GM21367 (cell line): ENCODE results near the gene RNF126.
"Not testable (repeated sequence)": the region's sequence is repeated elsewhere in the genome, so short reads cannot be mapped to it uniquely, and the experiment has no call there.

Source experiments
- ATAC-seq: cut with Tn5 transposase; IDR thresholded peaks from one replicate; pipeline ENCODE4 v1.9.1; 2021; ENCODE audit not compliant: unreplicated experiment

Gene RNF126

DNA sequence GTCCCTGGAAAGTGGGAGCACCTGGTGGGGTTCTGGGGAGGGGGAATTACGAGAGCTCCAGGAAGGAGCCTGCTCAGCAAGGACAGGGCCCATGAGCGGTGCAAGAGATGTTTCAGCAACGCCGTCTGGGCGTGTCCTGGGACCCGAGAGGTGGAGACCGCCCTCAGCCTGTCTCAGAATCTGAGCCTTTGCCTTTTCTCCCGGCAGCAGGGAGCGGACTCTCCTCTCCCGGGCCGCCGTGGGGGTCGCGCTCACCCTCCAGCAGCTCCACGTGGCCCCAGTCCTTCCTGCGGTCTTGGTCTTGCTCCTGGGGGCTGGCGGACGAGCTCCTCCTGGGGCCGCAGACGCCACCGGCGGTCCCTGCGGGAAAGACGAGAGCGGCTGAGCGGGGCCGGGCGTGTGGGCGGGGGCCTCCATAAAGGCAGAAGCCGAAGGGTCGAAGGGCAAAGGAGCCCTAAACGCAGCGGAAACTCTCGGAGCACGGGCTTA lies 30.4 kb downstream of the RNF126 start:
- ATAC-seq, result peak; percentile 15

DNA sequence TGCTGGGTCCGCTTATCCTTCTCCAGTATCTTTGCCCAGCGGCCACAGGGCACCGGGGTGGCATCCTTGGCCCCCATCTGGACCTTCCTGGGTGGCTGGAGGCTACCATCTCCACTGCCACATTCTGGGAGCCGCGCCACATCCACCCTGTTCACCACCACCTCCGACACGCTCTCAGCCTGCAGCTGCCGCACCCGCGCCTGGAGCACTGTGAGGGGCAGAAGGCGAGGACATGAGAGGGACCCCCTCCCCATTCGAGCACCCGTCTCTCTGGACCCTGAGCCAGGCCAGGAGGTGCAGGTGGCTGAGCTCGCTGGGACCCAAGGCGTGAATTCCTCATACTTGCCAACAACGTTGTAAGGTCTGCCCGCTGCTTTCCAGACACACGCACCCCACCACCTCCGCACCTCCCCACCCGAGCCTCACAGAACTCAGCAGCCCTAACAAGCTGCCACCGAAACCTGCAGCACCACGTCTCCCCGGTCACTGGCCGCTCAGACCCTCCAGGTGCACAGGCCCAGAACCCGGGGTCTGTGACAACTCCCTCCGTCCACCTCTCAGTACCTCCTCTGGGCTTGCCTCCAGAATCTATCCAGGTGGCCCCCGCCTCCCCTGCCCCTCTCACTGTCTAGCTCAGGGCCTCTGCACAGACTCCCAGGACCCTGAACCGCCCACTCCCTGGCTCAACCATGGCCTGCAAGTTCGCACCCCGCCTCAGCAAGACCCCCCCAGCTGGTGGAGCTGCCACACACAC lies 32.9 kb downstream of the RNF126 start:
- ATAC-seq, result no peak

DNA sequence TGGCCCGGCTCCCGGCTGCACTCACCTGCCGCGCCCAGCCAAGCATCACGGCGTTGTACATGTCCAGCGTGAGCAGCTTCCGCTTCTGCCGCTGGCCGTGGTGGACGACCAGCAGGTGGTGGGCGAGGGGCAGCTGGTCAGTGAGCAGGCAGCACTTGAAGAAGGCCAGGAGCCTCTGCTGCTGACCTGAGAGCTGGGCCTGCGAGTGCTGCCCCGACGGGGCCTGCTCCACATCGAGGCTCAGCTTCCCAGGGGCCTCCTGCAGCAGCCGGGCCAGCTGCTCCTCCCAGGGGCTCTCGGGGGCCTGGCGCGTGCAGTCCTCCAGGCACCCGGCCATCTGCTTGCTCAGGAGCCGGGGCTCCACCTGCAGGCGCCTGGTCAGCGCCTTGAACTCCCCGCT lies 33.5 kb downstream of the RNF126 start:
- not testable (repeated sequence) for ATAC-seq

DNA sequence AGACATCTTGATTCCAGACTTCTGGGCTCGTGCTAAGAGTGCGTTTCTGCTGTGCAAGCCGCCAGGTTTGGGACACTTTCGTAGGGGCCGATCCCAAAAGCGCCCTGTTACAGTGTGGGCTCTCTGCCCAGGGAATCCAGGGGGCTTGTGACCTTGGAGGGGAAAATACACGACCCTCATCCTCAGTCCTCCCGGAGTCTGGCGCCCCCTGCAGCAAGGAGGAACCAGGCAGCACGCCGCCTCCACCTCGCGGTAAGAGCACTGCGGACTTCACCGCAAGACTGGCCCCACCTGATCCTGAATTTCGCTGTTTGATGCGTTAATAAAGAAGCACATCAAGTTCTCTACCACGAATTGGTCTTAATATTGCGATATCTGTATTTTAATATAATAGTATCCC lies 34.8 kb downstream of the RNF126 start:
- ATAC-seq, result no peak

DNA sequence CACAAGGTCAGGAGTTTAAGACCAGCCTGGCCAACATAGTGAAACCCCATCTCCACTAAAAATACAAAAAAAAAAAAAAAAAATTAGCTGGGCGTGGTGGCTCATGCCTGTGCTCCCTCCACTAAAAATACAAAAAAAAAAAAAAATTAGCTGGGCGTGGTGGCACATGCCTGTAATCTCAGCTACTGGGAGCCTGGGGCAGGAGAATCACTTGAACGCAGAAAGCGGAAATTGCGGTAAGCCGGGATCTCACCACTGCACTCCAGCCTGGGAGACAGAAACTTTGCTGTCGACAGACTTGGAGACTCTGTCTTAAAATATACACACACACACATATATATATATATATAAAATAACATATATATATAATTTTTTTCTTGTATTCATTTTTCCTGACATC lies 36.4 kb downstream of the RNF126 start:
- ATAC-seq, result not testable (repeated sequence)

DNA sequence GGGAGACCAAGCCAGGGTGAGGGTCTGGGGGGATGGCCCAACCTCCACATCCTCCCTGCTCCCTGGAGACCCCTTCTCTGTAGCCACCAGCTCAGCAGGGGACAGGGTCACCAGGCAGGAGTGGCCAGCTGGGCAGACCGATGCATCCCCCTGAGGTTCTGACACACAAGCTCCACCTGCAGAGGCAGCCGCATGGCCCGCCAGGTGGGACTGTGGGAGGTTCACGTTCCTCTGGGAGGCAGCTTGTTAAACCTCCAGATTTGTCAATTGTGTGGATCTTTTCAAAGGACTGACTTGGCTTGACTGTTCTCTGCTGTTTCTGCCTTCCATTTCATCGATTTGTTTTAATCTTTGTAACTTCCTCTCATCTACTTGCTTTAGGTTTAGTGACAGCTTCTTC lies 37.8 kb downstream of the RNF126 start:
- ATAC-seq, result no peak

DNA sequence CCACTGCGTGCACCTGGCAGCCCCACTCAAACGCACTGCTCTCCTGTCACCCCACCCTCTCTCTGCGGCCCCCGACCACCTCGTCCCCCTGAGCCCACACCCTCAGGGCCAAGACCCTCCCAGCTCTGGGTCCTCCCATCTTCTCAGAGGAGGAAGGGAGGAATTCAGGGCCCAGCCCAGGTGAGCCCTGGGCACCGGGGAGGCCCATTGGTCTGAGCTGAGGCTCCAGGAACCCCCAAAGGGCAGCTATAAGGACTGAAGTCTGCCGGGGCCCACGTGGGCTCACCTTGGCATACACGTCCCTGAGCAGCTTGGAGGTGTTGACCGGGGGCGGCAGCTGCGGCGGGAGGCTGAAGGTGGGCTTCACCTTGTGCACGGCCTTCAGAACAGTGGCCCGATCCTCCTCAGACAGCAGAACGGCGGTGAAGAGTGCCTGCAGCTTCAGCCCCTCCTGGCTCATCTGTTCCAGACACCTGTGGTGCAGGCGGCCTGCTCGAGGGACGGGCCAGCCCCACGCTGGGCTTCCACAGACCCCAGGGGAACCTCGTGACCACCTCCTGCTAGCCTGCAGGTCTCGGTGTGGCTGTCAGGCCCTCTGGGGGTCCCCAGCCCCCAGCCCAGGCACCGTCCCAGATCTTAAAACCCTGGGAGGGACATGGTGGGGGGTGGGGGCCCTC lies 38.4 kb downstream of the RNF126 start:
- ATAC-seq, result no peak

DNA sequence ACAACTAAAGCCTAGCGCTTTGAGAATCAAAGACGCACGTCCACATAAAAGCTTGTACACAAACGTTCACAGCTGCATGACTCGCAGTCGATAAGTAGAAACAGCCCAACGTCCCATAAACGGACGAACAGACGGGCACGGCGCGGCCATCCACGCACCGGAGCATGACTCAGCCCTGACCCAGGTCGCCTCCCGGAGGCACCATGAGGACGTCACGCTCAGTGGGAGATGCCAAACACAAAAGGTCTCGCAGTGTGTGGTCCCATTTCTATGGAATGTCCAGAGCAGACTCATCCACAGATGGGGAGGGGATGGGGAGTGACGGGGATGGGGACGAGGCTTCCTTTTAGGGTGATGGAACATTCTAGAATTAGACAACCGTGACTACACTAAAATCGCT lies 39.0 kb downstream of the RNF126 start:
- ATAC-seq, result no peak

DNA sequence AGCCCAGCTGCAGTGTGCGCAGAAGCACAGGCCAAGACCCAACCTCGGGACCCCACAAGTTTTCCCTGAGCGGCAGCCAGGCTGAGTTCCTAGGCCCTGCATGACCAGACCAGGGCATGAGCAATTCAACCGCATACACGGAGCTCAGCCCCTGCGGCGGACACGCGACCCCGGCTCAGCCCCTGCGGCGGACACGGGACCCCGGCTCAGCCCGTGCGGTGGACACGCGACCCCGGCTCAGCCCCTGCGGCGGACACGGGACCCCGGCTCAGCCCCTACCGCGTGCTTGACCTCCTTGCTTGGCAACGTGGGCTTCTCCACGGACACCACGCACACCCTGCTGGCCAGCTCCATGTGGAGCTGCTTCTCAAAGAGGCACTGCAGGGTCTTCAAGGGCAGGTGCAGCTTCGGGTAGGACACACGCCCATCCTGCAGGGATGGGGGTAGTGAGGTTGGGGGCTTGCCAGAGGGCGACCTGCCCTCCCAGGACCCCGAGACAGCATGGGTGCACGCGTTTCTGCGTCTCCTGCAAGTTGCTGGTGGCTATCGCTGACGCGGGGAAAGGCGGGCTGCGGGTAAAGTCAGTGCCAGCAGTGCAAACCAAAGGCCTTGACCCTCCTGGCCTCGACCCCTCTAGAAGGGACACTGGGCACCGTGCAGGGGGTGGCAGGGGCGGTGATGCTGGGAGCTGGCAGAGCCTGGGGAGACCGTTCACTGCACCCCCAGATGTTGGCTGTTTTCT lies 39.7 kb downstream of the RNF126 start:
- no peak for ATAC-seq

DNA sequence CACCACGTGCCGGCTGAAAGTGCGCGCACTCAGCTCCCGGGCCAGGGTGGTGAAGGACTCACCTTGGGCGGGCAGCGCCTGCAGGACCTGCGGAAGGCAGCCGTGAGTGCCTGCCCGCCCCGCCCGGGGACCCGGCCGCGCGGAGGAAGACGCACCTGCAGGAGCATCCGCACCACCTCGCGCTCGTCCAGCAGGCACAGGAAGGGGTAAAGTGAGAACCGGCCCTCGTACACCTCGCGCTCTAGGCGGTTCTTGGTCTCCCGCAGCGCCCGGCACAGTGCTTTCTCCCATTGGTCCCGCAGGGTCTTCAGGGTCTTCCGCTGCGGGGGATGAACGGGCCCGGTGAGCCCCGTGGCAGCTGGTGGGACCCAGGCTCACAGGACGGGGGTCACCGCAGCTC lies 40.3 kb downstream of the RNF126 start:
- ATAC-seq, result no peak

DNA sequence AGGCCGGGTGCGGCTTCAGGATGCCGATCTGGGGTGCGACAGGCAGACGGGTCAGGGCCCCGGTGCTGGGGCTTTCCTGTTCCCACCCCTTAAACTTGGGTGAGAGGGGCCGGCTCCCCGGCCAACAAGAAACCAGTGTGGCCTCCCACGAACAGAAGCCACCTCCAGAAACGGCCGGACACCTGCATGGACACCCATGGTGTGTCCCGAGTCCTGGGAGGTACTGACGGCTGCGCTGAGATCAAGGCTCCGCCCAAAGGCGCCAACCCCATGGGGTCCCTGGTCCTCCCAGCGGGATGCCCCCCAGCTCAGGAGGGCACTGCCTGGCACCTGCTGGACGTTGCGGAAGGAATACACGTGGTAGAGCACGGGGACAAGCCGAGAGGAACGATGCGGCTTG lies 41.2 kb downstream of the RNF126 start:
- ATAC-seq, result no peak

DNA sequence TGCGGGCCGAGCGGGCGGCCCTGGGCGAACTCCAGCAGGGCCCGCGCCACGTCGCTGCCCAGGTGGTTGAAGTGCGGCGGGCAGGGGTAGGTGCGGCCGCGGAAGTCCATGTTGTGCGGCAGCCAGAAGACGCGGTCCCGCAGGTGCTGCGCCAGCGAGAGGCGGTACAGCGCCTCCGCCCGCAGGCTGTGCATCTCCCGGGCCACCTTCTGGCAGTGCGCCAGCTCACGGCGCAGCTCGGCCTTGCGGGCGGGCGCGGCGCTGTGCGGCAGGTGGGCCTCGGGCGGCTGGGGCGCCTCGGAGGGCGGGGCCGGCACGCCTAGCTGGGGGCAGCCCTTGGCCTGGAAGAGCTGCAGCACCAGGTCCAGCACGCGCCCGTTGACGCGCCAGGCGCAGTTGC lies 41.8 kb downstream of the RNF126 start:
- not testable (repeated sequence) for ATAC-seq

DNA sequence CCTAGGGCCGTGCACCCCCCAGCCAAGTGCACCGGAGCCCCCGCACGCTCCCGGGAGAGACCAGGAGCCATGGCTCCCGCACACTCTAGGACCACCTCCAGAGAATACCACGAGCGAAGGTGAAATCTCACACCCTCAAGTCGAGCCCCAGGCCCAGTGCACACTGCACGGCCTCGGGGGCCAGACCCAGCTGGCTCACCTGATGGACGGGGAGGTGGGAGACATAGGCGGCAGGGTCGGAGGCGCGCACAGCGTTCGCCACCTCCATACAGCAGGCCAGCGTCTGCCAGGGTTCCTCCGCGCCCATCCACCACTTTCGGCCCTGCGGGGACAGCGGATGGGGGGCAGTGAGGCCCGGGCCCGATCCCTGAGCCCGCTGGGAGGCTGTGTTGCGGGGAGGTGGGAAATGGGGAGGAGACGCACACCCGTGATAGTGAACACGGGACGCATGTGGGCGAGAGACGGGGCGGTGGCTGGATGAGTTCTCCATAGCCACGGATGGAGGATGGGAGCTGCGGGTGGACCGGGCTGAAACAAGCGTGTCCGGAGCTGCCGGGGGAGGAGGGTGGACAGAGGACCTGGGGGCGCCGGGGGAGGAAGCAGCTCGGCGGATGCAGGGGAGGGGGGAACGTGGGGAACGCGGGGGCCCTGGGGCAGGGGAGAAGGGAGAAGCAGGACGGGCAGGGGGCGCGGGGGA lies 42.7 kb downstream of the RNF126 start:
- ATAC-seq, result no peak

DNA sequence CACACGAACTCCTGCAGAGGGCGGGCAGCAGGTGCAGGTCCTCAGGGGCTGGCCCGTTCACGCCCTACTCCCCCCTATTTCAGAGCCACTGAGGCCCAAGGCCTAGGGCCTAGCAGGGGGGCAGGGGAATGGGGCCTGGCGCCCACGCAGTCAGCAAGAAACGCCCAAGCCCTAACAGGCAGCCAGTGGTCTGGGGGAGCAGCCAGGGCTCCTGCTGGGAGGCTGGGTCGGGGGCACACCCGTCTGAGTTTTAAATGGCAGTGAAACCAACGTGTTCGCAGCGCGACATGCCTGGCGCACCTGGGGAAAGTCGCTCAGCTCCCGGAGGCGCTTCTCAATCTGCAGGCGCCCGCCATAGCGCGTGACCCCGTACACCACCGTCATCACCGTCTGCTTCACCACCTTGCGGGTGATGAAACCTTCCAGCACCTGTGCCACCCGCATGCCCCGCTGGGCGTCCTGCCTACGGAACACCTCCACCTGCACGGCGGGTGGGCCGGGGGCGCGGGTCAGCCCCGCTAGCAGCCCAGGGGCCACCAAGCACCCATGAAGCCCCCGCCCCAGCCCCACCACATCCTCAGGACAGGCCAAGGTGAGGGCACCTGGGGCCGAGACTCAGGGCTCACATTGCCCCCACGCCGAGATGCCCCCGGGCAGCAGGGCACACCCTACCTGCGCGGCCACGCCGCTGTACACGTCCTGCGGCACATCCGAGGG lies 43.6 kb downstream of the RNF126 start:
- ATAC-seq, result no peak

DNA sequence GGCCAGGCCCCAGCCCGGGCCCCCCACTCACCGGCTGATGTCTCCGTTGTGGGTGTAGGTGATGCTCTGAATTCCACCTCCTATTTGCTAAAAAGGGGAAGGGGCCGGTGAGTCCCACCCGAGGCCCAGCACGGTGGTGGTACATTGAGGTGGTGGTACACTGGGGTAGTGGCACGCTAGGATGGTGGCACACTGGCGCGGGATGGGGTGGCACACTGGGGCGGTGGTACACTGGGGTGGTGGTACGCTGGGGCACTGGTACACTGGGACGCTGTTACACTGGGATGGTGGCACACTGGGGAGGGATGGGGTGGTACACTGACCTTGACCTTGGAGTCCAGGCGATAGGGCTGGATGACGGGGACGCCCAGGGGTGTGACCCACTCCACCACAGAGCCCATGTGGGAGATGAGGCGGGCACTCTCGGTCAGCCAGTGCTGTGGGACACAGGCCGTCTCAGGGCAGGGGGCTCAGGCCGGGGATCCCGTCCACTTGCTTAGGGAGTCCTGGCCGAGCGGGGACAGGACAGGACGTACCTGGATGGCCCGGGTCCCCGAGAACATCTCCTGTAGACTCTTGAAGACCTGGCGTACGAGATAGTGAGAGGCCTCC lies 44.2 kb downstream of the RNF126 start:
- ATAC-seq, result no peak

DNA sequence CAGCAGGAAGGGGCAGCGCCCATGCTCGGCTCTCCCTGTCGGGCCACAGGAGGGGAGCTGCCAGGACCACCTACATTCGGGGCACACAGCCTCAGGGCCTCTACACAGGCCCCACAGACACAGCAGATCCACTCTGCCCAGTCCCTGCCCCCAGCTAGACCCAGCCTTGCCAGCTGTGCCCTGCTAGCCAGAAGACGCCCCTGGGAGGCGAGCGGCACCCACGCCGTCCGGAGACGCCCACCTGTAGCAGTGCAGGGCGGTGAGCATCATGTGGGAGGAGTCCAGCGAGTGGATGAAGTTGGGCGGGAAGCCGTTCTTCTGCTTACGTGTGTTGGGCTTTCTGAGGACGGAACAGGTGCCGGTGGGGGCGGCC lies 44.8 kb downstream of the RNF126 start:
- no peak for ATAC-seq

DNA sequence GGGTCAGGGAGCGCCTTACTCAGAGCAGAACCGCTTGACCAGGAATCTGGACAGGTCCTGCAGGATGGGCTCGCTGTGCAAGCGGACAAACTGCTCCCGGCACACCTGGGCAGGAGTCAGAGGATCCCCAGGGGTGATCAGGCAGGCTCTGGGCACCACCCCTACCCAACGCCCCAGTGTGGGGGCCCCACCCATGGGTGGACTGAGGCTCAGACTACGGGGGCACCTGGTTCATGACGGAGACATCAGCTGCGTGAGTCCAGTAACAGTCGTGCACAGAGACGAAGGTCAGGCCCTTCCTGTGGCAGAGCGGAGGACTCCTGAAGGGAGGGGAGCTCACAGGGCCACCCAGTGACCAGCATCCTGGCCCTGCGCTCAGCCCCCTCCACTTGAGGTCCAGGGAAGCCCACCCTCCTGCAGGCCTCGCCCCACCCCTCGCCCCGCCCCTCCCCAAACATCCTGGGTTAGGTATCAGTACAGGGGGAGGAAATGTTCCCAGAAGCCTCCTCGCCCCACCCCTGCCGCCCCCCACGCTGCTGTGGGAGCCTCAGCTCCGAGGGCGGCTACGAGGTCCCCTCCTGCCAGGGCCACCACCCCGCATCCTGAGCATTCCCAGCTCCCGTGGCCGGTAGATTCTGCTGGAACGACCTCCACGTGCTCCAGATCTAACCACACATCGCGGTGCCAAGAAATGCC lies 45.3 kb downstream of the RNF126 start:
- no peak for ATAC-seq

DNA sequence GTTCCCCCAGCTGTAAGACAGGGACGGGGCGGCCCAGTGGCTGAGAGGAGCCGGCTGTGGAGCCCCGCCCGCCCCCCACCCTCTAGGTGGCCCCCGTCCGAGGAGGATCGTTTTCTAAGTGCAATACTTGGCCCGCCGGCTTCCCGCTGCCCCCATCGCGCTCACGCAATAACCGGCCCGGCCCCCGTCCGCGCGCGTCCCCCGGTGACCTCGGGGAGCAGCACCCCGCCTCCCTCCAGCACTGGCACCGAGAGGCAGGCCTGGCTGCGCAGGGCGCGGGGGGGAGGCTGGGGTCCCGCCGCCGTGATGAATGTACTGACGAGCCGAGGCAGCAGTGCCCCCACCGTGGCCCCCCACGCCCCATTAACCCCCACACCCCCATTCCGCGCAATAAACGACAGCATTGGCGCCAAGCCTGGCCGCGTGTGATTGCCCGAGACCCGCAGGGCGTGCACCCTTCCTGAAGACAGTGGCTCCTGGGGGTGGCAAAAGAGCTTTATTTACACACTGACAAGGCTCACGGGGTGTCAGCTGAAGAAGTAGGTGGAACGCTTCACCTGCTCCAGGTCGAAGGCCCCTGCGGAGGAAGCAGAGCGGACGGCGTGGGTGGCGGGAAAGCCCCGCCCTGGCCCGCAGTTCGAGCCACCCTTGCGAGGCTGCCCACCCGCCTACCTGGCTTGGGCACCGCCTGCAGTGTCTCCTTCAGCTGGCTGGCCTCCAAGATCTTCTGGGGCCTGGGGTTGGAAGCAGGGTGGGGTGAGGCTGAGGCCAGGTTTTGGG lies 46.1 kb downstream of the RNF126 start:
- ATAC-seq, result no peak
